Liver (tissue), 9 donors: ENCODE data around the gene ADISSP. TPM values are rescaled to one million over a fixed set of nuclear protein-coding genes. Genes with fewer than 3 reads are reported as not detected.

Source experiments
- DNase-seq: peaks from one replicate; pipeline ENCODE4 v3.0.0-alpha.2; 2017; ENCODE audit warnings: low spot score
- H3K27ac ChIP-seq, 2 donors: one replicate each; pipeline ENCODE4 v1.7.0; 2013; ENCODE audit warnings: inconsistent platforms in 2 of 2, low read length in 2 of 2, control low read depth in 1 of 2, low read depth in 1 of 2, mild to moderate bottlenecking in 1 of 2
- H3K27me3 ChIP-seq, 4 donors: one replicate each; pipeline versions ENCODE4 v1.6.1 to v1.7.0; 2013; ENCODE audit warnings: low read length in 3 of 4, inconsistent platforms in 1 of 4, mild to moderate bottlenecking in 1 of 4, moderate library complexity in 1 of 4; ENCODE audit not compliant: control insufficient read depth in 4 of 4, insufficient read depth in 4 of 4
- H3K36me3 ChIP-seq, 4 donors: one replicate each; pipeline versions ENCODE4 v1.6.1 to v1.7.0; 2013; ENCODE audit warnings: low read length in 3 of 4, mild to moderate bottlenecking in 3 of 4, low read depth in 1 of 4, moderate library complexity in 1 of 4; ENCODE audit not compliant: control insufficient read depth in 4 of 4, insufficient read depth in 3 of 4
- H3K4me1 ChIP-seq, 4 donors: one replicate each; pipeline versions ENCODE4 v1.6.1 to v1.7.0; 2013; ENCODE audit warnings: low read length in 3 of 4, mild to moderate bottlenecking in 3 of 4, moderate library complexity in 1 of 4; ENCODE audit not compliant: control insufficient read depth in 4 of 4, insufficient read depth in 4 of 4
- H3K4me3 ChIP-seq, 3 donors: one replicate each; pipeline versions ENCODE4 v1.6.1 to v1.7.0; 2013; ENCODE audit warnings: low read length in 3 of 3, control low read depth in 1 of 3, low read depth in 1 of 3, mild to moderate bottlenecking in 1 of 3
- H3K9ac ChIP-seq, 2 donors: one replicate each; pipeline ENCODE4 v1.7.0; 2013; ENCODE audit warnings: low read length in 2 of 2, mild to moderate bottlenecking in 2 of 2, moderate library complexity in 2 of 2, control low read depth in 1 of 2, low read depth in 1 of 2
- H3K9me3 ChIP-seq, 4 donors: one replicate each; pipeline versions ENCODE4 v1.6.1 to v1.7.0; 2013; ENCODE audit warnings: low read length in 3 of 4; ENCODE audit not compliant: control insufficient read depth in 4 of 4
- EGR1 ChIP-seq, 2 donors: IDR thresholded peaks; 2 replicates each; pipeline ENCODE4 v1.6.1; 2016 to 2018; ENCODE audit warnings: antibody characterized with exemption in 2 of 2, low read depth in 2 of 2
- FOXA1 ChIP-seq: IDR thresholded peaks from 2 replicates; pipeline ENCODE4 v1.6.1; 2016; ENCODE audit warnings: antibody characterized with exemption
- FOXA2 ChIP-seq: IDR thresholded peaks from 2 replicates; pipeline ENCODE4 v1.6.1; 2016; ENCODE audit warnings: antibody characterized with exemption
- GABPA ChIP-seq, 2 donors: IDR thresholded peaks in 1 of 2; conservative IDR thresholded peaks in 1 of 2; 2 replicates each; pipeline ENCODE4 v1.6.1; 2016; ENCODE audit warnings: antibody characterized with exemption in 2 of 2, mild to moderate bottlenecking in 1 of 2, moderate library complexity in 1 of 2
- HNF4A ChIP-seq, 2 donors: conservative IDR thresholded peaks; 2 replicates each; pipeline ENCODE4 v1.6.1; 2016; ENCODE audit warnings: antibody characterized with exemption in 2 of 2, mild to moderate bottlenecking in 2 of 2
- HNF4G ChIP-seq: IDR thresholded peaks from 2 replicates; pipeline ENCODE4 v1.6.1; 2016; ENCODE audit warnings: antibody characterized with exemption
- JUND ChIP-seq, 2 donors: IDR thresholded peaks; 2 replicates each; pipeline ENCODE4 v1.6.1; 2016; ENCODE audit warnings: antibody characterized with exemption in 2 of 2
- NR2F2 ChIP-seq: IDR thresholded peaks from 2 replicates; pipeline ENCODE4 v1.6.1; 2016; ENCODE audit warnings: antibody characterized with exemption
- RAD21 ChIP-seq, 2 donors: IDR thresholded peaks; 2 replicates each; pipeline ENCODE4 v1.6.1; 2016; ENCODE audit warnings: antibody characterized with exemption in 2 of 2, mild to moderate bottlenecking in 2 of 2
- RXRA ChIP-seq, 2 donors: IDR thresholded peaks; 2 replicates each; pipeline ENCODE4 v1.6.1; 2017 to 2018; ENCODE audit warnings: antibody characterized with exemption in 2 of 2, mild to moderate bottlenecking in 1 of 2
- SP1 ChIP-seq: IDR thresholded peaks from 2 replicates; pipeline ENCODE4 v1.6.1; 2018; ENCODE audit warnings: antibody characterized with exemption, mild to moderate bottlenecking
- TAF1 ChIP-seq: conservative IDR thresholded peaks from 2 replicates; pipeline ENCODE4 v1.6.1; 2016; ENCODE audit warnings: antibody characterized with exemption, mild to moderate bottlenecking
- YY1 ChIP-seq: IDR thresholded peaks from 2 replicates; pipeline ENCODE4 v1.6.1; 2016; ENCODE audit warnings: antibody characterized with exemption, mild to moderate bottlenecking
- WGBS: extraction: QIAGEN DNeasy Blood & Tissue Kit; methylation state at CpG from one replicate; pipeline ENCODE4 v1.1.7; 2013; 5-methylcytosine and 5-hydroxymethylcytosine counted together
- polyA plus RNA-seq, 2 donors: library from polyadenylated mRNA; stranded (reverse) in 1 of 2; unstranded in 1 of 2; fragments of 200-250 nt in 1 of 2; fragments of >200 nt in 1 of 2; fragmentation: Nextera tagmentation in 1 of 2; extraction: Ambion mirVana in 1 of 2; gene quantifications; one replicate each; pipeline versions ENCODE4 v1.2.1 to v1.2.3, GENCODE V29; 2013 to 2015
- total RNA-seq, 2 donors: library from RNA; depleted of rRNA; stranded (reverse); fragments of >200 nt; gene quantifications; one replicate each; pipeline ENCODE4 v1.2.3, GENCODE V29; 2014
- TF ChIP-seq, protein P1 (sequence below): IDR thresholded peaks from 2 replicates; pipeline ENCODE4 v1.6.1; 2016; ENCODE audit warnings: antibody characterized with exemption
- TF ChIP-seq, protein P2 (sequence below): fragments of 150-350 bp; IDR thresholded peaks from 2 replicates; pipeline ENCODE4 v1.5.1; 2017; ENCODE audit warnings: improper control_type of control experiment, low read depth, low read length; ENCODE audit not compliant: missing input control
- TF ChIP-seq, protein P3 (sequence below): IDR thresholded peaks from 2 replicates; pipeline ENCODE4 v1.6.1; 2016; ENCODE audit warnings: antibody characterized with exemption
- TF ChIP-seq, protein P4 (sequence below): IDR thresholded peaks from 2 replicates; pipeline ENCODE4 v1.6.1; 2016; ENCODE audit warnings: antibody characterized with exemption
- TF ChIP-seq, protein P5 (sequence below): IDR thresholded peaks from 2 replicates; pipeline ENCODE4 v1.6.1; 2016; ENCODE audit warnings: antibody characterized with exemption, mild to moderate bottlenecking
- donor health status: healthy.
- donor health status: healthy.
- donor health status: healthy.
- donor health status: healthy.
- donor health status: healthy.

ADISSP gene
- total and polyA plus RNA-seq, 4 donors, result 3.8 to 27.3 (median 10.4) TPM

DNA sequence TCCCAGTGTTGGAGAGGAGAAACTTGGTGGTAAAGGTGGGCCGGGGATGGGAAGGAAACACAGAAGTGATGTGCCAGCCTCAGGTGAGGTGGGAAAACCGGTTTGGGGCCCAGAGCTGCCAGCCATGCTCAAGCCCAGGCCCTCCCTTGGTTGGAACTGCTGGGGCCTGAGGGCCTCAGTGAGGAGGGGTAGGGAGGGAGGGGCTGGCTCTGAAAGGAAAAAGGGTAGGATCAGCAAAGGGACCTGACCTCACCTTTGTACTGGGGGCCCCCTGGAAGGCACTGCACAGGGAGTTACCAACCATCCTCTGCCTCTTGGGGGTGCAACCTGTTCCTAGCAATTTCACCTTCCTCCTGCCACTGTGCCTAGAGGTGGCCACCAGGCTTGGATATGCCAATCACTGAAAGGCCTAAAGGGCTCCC is 15.5 kb upstream of the ADISSP start (continued):
- TF ChIP-seq YY1 (no peak), JUND (IDR thresholded peaks at IDR 0.05) (no peak), TAF1 (no peak), HNF4G (no peak)

DNA sequence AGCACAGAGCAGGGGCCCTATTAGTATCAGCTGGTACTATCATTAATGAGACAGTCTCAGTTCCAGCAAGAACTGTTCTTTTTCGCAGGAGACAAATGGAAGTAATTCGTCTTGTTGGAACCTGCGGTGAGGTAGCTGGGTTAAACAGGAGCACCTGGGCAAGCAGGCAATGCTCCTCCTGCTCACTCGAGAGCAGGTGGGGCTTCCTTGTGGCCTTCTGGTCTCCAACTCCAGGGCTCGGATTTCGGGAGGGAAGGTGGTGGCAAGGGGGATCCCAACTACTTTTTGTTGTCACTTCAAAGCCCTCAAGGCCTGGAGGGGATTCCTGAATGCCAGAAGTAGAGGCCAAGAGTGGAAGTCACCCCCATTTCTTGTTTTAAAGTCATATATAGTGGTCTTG is 15.0 kb upstream of the ADISSP start:
- Histone ChIP-seq H3K27me3 (no peaks in the 10 kb centered on the region), H3K9me3 (no peaks in the 10 kb centered on the region), H3K4me3 (no peak overlapping the region), H3K9ac (no peak overlapping the region), H3K27ac (no peak overlapping the region), H3K36me3 (peaks cover 0 to 5% (median 0%) of the 10 kb centered on the region in 4 donors), H3K4me1 (peaks cover 20 to 50% (median 39%) of the 10 kb centered on the region in 4 donors)
- DNase-seq, result no peak
- 95% methylated on average over 6 of the region's 6 CpGs for WGBS
- TF ChIP-seq HNF4A (conservative IDR thresholded peaks at IDR 0.05), result no peak
- TF ChIP-seq, protein P1, sequence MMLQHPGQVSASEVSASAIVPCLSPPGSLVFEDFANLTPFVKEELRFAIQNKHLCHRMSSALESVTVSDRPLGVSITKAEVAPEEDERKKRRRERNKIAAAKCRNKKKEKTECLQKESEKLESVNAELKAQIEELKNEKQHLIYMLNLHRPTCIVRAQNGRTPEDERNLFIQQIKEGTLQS, result no peak
- TF ChIP-seq NR2F2, result no peak
- TF ChIP-seq, protein P2, sequence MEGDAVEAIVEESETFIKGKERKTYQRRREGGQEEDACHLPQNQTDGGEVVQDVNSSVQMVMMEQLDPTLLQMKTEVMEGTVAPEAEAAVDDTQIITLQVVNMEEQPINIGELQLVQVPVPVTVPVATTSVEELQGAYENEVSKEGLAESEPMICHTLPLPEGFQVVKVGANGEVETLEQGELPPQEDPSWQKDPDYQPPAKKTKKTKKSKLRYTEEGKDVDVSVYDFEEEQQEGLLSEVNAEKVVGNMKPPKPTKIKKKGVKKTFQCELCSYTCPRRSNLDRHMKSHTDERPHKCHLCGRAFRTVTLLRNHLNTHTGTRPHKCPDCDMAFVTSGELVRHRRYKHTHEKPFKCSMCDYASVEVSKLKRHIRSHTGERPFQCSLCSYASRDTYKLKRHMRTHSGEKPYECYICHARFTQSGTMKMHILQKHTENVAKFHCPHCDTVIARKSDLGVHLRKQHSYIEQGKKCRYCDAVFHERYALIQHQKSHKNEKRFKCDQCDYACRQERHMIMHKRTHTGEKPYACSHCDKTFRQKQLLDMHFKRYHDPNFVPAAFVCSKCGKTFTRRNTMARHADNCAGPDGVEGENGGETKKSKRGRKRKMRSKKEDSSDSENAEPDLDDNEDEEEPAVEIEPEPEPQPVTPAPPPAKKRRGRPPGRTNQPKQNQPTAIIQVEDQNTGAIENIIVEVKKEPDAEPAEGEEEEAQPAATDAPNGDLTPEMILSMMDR, result no peak
- TF ChIP-seq, protein P3, sequence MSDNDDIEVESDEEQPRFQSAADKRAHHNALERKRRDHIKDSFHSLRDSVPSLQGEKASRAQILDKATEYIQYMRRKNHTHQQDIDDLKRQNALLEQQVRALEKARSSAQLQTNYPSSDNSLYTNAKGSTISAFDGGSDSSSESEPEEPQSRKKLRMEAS, result no peak
- no peak for TF ChIP-seq RAD21 (IDR thresholded peaks at IDR 0.05)
- no peak for TF ChIP-seq FOXA1
- TF ChIP-seq YY1, result no peak
- TF ChIP-seq, protein P4, sequence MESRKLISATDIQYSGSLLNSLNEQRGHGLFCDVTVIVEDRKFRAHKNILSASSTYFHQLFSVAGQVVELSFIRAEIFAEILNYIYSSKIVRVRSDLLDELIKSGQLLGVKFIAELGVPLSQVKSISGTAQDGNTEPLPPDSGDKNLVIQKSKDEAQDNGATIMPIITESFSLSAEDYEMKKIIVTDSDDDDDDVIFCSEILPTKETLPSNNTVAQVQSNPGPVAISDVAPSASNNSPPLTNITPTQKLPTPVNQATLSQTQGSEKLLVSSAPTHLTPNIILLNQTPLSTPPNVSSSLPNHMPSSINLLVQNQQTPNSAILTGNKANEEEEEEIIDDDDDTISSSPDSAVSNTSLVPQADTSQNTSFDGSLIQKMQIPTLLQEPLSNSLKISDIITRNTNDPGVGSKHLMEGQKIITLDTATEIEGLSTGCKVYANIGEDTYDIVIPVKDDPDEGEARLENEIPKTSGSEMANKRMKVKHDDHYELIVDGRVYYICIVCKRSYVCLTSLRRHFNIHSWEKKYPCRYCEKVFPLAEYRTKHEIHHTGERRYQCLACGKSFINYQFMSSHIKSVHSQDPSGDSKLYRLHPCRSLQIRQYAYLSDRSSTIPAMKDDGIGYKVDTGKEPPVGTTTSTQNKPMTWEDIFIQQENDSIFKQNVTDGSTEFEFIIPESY, result no peak
- TF ChIP-seq TAF1, result no peak
- no peak for TF ChIP-seq FOXA2
- TF ChIP-seq RXRA (IDR thresholded peaks at IDR 0.05), result no peak
- no peak for TF ChIP-seq HNF4G
- TF ChIP-seq JUND (IDR thresholded peaks at IDR 0.05), result no peak
- no peak for TF ChIP-seq SP1
- no peak for TF ChIP-seq EGR1 (IDR thresholded peaks at IDR 0.05; ENCODE audit: low read depth in 2 of 2)
- TF ChIP-seq, protein P5, sequence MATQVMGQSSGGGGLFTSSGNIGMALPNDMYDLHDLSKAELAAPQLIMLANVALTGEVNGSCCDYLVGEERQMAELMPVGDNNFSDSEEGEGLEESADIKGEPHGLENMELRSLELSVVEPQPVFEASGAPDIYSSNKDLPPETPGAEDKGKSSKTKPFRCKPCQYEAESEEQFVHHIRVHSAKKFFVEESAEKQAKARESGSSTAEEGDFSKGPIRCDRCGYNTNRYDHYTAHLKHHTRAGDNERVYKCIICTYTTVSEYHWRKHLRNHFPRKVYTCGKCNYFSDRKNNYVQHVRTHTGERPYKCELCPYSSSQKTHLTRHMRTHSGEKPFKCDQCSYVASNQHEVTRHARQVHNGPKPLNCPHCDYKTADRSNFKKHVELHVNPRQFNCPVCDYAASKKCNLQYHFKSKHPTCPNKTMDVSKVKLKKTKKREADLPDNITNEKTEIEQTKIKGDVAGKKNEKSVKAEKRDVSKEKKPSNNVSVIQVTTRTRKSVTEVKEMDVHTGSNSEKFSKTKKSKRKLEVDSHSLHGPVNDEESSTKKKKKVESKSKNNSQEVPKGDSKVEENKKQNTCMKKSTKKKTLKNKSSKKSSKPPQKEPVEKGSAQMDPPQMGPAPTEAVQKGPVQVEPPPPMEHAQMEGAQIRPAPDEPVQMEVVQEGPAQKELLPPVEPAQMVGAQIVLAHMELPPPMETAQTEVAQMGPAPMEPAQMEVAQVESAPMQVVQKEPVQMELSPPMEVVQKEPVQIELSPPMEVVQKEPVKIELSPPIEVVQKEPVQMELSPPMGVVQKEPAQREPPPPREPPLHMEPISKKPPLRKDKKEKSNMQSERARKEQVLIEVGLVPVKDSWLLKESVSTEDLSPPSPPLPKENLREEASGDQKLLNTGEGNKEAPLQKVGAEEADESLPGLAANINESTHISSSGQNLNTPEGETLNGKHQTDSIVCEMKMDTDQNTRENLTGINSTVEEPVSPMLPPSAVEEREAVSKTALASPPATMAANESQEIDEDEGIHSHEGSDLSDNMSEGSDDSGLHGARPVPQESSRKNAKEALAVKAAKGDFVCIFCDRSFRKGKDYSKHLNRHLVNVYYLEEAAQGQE, result no peak
- no peak for TF ChIP-seq GABPA (IDR thresholded peaks at IDR 0.05 in 1 of 2, conservative IDR thresholded peaks at IDR 0.05 in 1 of 2)
